DMS79 (cell line): Measurements from ENCODE around the gene IGFBP7.

Source experiments
- DNase-seq: peaks from one replicate; lab custom pipeline; 2025; lab: John Stamatoyannopoulos, UW

The IGFBP7 gene

GRCh38 chr4:57042711-57043169, 67.4 kb downstream of the IGFBP7 start:
- no peak for DNase-seq

GRCh38 chr4:57041020-57041419, 69.2 kb downstream of the IGFBP7 start:
- DNase-seq: no peak

- DNase-seq: peak; percentile 29
Observed at GRCh38 chr4:57040510-57040909, 69.7 kb downstream of the IGFBP7 start.

DNA sequence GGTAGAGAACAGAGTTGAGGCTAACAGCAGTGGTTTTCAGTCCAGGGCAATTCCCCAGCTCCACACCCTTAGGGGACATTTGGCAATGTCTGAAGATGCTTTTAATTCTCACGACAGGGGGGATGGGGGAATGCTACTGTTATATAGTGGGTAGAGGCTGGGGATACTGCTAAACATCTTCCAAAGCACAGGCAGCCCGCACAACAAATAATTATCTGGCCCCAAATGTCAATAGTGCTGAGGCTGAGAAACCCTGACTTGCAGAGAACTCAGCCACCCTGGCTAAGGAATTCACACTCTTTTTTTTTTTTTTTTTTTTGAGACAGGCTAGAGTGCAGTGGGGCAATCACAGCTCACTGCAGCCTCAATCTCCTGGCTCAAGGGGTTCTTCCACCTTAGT, 70.8 kb downstream of the IGFBP7 start:
- no peak for DNase-seq

DNA sequence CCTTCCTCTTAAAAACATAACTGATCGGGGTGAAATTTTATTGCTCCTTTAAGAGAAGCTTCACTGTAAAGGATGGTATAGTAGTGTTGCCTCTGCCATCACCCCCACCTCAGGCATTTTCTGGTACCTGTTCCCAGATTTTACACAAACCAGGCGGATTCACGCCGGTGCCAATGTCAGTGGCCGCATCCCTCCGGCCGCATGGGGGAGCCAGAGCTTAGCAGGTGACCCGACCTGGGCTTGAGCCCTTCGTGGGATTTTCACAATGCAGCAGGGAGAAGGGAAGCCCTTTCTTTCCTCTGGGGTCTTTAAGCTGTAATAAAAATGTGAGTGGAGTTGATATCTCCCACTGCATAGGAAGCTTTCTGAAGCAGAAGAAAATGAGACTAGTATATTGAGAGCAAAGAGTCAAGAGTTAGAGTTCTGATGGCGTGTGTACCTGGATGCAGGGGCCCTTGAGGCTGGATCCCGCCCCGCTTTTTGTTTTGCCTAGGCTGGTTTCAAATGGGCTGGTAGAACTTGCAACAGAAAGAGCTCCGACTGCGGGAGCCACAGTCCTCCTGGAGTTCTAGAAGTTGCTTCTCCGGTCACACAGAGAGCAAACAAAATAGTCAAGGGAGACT, 72.1 kb downstream of the IGFBP7 start:
- peak; percentile 19 for DNase-seq

GRCh38 chr4:57034520-57034919, 75.7 kb downstream of the IGFBP7 start:
- DNase-seq: no peak

DNA sequence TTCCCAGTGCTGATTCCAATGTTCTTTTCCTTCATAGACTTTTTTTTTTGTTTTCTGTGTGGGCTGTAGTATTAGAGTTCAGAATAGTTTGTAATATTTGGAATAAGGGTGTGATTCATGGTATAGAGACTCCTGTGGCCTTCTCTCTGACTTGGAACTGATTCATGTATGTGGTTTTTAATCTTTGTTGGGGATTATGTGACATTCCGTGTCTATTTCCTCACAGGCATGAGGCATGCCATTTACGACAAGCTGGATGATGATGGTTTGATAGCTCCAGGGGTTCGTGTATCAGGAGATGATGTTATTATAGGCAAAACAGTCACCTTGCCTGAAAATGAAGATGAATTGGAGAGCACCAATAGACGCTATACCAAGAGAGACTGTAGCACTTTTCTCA, 87.1 kb downstream of the IGFBP7 start:
- DNase-seq: no peak

DNA sequence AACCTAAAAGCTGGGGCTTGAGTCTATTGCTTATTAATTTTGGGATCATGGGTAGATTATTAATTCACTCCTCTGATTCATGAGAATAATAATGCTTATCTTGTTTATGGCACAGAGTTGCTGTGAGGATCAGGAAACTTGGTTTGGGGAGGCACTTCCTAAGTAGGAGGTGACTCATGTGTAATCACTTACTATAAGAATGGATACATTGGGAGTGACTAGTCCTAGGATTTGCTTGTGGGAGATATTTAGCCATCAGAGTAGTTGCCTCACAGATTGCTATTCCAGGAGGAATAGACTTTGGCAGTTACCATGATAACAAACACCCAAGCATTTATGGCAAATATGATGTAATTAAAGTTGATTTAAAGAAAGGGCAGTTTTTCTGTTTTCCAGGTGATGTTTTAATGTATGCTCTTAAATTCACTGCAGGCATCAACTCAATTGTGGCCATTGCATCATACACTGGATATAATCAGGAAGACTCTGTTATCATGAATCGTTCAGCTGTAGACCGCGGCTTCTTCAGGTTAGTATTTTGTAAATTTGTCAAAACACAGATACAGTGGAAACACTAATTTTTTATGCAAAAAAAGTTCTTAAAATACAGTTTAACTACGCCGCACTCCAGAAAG, 89.6 kb downstream of the IGFBP7 start:
- no peak for DNase-seq

DNA sequence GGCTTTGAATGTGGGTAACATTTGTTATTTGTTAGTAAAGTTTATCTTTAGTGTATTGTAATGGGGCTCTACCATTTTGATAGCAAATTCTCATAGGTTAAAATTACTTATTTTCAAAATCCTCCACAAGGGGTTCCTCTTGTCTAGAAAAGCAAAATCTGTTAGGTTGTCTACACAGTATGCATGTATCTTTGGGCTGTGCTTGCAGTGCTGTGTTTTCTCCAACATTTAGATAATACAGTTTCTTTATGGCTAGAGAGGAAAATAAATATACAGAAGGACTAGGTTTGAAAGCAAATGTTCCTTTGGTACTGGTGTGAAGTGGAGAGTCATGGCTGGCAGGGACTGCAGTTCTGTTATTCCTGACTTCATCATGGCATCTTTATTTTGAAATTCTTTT, 91.2 kb downstream of the IGFBP7 start:
- DNase-seq: no peak

GRCh38 chr4:57013543-57014120, 96.6 kb downstream of the IGFBP7 start:
- no peak for DNase-seq

- DNase-seq: no peak
Observed at GRCh38 chr4:56999751-57000150, 110.4 kb downstream of the IGFBP7 start.

GRCh38 chr4:56995525-56995924, 114.7 kb downstream of the IGFBP7 start:
- DNase-seq: no peak

- no peak for DNase-seq
Observed at GRCh38 chr4:56990109-56990905, 119.9 kb downstream of the IGFBP7 start.

GRCh38 chr4:56986952-56987351, 123.2 kb downstream of the IGFBP7 start:
- DNase-seq: no peak

- DNase-seq: no peak
Observed at GRCh38 chr4:56986192-56986591, 124.0 kb downstream of the IGFBP7 start.

DNA sequence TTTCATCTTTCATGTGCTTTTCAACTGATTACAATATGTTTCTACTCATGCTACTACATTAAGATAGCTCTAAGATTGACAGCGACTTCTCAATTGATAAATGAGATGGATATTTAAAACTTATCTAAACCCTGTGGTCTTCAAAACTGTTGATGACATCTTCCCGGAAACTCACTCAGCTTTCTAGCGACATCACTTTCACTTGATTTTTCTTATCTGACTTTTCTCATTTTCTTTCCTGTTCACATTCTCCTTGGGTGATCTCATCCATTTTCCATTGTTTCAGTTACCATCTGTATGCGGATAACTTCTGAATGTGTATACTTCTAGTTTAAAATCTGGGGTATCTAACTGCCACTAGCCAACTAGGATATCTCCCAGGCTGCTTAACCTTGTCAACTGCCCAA, 128.4 kb downstream of the IGFBP7 start:
- no peak for DNase-seq
